HTERT RPE-1 (cell line): ENCODE measurements around the gene ANKRD50.

ENCODE experiments used
- in situ Hi-C: fragments of 300-500 bp; cut with MboI; formaldehyde crosslinking; loops from 4 replicates; pipeline ENCODE4 v1.14.3; 2020; ENCODE audit warnings: low sequenced_read_pairs

The ANKRD50 gene

DNA sequence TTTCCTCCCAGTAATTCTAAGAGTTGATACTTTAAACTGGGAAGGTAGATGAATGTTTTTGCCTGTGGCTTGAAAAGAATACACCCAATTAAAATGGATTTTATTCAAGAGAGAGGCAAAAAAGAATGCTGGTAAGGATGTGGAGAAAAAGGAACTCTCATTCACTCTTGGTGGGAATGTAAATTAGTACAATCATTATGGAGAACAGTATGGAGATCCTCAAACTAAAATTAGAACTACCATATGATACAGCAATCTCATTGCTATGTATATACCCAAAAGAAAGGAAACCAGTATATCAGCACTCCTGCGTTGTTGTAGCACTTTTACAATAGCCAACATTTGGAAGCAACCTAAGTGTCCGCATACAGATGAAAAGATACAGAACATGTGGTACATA, 75.2 kb downstream of the ANKRD50 start:
- in situ Hi-C loops, result no loop called here

DNA sequence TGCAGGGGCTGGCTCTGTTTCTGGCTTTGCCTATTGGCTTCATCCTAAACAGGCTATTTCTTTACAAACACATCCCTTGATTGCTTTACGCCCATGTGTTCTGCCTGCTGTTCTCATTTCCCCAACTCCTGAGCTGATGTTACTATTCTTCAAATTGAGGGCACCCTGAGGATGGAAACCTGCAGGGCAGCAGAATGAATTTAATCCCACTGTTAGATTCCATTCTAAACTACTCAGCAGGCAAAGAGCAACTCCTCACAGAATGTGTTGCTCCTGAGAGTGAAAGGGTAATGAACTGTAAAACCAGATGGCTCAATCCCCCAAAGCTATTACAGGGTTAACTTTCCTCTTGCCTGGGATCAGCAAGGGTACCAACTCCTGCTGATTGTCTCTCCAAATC, 75.7 kb downstream of the ANKRD50 start:
- in situ Hi-C loops, result no loop called here

DNA sequence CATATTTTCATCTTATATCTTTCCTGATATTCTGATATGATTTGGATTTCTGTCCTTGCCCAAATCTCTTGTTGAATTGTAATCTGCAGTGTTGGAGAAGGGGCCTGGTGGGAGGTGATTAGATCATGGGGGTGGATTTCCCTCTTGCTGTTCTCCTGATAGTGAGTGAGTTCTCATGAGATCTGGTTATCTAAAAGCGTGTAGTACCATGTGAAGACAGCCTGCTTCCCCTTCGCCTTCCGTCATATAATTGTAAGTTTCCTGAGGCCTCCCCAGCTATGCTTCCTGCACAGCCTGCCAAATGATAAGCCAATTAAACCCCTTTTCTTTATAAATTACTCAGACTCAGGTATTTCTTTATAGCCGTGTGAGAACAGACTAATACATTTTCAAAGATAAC, 77.2 kb downstream of the ANKRD50 start:
- in situ Hi-C loops, result no loop called here

DNA sequence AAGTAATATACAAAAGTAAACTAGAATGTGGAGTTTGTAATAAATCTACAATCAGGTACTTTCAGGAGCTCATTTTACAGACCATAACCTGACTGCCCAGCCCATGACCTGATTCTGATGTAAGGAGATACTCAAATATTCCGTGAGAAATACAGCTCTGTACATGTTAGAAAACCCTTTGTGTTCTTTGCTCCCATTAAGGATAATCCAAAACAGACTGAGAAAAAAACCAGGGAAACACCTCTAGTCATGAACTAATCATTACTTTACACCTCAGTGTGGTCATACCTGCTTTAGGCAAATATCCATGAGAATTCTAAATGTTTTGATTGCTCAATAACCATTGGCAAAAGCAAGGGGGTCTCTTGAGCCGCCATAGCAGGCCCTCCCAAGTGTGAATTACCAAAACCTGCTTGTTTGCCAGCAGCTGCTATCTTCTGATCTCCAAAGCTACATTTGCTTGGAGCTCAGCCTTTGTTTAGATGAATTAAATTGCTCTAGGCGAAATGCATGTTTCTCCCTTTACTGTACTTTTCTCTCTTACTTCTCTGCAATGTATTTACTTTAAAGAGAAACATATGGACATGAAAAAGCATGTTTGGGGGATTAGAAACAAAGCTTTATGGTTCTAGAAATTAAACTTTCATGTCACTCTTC, 79.1 kb downstream of the ANKRD50 start:
- in situ Hi-C loops, result no loop called here

DNA sequence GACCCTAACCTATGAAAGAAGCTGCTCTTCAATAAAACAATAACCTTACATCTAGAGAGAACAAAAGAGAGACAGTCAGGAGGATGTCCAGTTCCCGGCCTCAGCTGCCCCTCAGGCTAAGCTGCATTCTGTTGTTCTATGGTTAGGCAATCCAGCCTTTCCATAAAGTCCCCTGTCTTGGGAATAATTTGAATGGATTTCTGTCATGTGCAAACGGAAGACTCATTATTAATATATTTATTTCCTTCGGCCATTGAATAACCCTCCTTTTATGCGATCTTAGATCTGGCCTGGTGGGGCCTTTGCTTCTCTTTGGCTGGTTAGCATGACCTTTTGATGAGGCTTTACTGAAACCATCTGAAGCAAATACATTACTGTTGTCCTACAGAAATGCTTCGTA, 80.1 kb downstream of the ANKRD50 start:
- in situ Hi-C loops, result no loop called here

DNA sequence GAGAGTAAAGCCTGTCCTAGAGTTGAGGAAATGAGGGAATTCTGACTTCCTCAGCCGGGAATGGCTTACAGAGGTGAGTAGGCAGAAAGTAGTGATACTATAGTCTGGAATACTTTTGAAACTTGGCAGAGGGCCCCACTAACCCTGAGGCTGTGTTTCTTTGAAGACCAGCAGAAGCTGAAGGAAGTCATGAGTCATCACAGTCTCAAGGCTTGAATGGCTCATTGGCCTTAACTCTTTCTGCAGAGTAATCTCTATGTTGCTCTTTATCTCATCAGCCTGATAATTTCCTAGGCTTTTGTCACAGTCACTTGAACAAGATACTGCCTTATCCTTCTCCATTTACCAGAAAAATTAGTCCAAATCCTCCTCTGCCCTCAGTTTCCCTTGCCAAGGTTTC, 80.8 kb downstream of the ANKRD50 start:
- in situ Hi-C loops, result no loop called here

DNA sequence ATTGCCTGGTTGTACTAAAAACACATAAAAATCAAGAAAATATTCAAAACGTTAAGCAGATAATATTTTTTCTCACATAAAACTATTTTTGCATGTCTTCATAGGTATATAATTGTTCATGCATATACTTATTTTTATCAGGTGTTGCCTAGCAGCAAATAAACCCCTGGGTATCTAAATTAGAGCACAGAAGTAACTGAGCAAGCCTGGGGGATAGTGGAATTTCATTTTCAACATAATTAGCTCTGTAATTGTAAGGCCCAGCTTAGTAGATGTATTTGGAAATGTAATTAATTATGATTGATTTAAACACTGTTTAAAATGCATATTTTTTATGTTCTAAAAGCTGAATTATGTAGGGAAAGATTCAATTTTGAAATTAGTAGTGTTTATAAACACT, 82.9 kb downstream of the ANKRD50 start:
- in situ Hi-C loops, result no loop called here
